Epithelial cell of esophagus (primary cell): ENCODE results near the gene HCAR3.
"Not testable (repeated sequence)": the region's sequence is repeated elsewhere in the genome, so short reads cannot be mapped to it uniquely, and the experiment has no call there.

Experiments used
- DNase-seq: peaks from one replicate; pipeline ENCODE4 v3.0.0; 2010; ENCODE audit warnings: low read depth
- H3K4me3 ChIP-seq: 2 replicates; pipeline ENCODE4 v1.5.1; 2011; ENCODE audit warnings: mild to moderate bottlenecking, low read length, control low read depth
- TF ChIP-seq, protein P1 (sequence below): IDR thresholded peaks from 2 replicates; pipeline ENCODE4 v1.5.1; 2011; ENCODE audit warnings: low read depth, mild to moderate bottlenecking, low read length, control low read depth, inconsistent platforms; ENCODE audit not compliant: insufficient read depth; ENCODE audit errors: missing control alignments

Gene HCAR3

DNA sequence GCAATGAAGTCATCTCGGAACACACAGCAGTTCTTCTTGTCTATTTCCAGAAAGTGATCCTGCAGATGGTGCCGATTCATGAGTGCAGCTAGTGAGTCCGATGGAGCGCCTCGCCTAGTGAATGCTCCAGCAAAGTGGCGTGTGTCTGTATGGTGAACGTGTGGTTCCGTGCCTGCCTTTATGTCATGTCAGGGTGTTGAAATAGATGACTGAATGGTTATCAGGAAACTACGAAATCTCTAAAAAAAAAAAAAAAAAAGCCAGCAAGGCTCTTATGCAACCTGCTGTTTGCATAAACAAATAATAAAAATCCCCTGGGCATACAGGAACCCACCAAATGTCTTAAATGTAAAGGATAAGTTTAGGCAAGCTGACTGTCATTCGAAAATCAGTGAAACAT, at the start of gene HCAR3:
TSS of gene HCAR3 (minus strand) at position 154 of the 400 bp plus-strand sequence. CDS start at position 80, 74 bp downstream.
- not testable (repeated sequence) for H3K4me3 ChIP-seq
- DNase-seq = peak; percentile 85

DNA sequence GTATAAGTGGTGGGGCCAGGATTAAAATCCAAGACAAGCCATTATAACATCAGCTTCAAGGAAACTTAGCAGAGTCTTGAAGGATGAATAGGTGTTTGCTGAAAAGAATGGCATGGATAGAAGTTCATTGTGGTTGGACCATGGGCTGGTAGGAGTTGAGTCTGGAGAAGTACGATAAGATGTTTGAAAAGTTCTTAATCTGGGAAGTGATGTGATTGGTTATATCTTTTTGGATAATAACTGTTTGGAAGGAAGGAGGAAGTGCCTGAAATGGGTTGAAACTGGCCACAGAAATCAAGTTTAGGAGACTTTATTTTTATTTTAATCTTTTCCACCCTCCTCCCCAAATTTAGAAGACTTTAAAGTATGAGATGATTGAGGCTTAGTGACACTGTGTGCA, 41.0 kb upstream of the HCAR3 start:
- H3K4me3 ChIP-seq = no peak overlapping the region
- no peak for DNase-seq
- TF ChIP-seq, protein P1, sequence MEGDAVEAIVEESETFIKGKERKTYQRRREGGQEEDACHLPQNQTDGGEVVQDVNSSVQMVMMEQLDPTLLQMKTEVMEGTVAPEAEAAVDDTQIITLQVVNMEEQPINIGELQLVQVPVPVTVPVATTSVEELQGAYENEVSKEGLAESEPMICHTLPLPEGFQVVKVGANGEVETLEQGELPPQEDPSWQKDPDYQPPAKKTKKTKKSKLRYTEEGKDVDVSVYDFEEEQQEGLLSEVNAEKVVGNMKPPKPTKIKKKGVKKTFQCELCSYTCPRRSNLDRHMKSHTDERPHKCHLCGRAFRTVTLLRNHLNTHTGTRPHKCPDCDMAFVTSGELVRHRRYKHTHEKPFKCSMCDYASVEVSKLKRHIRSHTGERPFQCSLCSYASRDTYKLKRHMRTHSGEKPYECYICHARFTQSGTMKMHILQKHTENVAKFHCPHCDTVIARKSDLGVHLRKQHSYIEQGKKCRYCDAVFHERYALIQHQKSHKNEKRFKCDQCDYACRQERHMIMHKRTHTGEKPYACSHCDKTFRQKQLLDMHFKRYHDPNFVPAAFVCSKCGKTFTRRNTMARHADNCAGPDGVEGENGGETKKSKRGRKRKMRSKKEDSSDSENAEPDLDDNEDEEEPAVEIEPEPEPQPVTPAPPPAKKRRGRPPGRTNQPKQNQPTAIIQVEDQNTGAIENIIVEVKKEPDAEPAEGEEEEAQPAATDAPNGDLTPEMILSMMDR = no peak

DNA sequence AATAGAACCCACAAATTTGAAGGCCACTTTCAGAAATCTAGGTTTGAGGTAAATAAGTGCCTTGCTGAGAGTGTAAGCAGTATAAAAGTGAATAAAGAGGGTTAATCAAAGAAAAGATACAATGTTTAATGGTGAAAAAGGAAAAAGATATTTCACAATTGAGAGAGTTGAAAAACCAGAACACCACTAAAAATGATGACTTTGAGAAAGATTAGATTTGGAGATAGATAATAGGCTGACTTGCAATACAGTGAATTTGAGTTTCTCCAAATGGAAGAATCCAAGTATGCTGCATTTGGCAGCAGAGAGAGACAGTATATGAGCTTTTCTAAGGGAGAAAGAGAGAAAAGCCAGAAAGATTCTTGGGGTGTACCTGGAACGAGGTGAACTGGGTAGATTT, 38.2 kb upstream of the HCAR3 start:
- H3K4me3 ChIP-seq = no peak overlapping the region
- DNase-seq = no peak
- TF ChIP-seq, protein P1 = no peak

GRCh38 chr12:122753319-122753650, 36.7 kb upstream of the HCAR3 start:
- TF ChIP-seq, protein P1 = no peak
- H3K4me3 ChIP-seq = peak overlapping the region; percentile 98
- no peak for DNase-seq

DNA sequence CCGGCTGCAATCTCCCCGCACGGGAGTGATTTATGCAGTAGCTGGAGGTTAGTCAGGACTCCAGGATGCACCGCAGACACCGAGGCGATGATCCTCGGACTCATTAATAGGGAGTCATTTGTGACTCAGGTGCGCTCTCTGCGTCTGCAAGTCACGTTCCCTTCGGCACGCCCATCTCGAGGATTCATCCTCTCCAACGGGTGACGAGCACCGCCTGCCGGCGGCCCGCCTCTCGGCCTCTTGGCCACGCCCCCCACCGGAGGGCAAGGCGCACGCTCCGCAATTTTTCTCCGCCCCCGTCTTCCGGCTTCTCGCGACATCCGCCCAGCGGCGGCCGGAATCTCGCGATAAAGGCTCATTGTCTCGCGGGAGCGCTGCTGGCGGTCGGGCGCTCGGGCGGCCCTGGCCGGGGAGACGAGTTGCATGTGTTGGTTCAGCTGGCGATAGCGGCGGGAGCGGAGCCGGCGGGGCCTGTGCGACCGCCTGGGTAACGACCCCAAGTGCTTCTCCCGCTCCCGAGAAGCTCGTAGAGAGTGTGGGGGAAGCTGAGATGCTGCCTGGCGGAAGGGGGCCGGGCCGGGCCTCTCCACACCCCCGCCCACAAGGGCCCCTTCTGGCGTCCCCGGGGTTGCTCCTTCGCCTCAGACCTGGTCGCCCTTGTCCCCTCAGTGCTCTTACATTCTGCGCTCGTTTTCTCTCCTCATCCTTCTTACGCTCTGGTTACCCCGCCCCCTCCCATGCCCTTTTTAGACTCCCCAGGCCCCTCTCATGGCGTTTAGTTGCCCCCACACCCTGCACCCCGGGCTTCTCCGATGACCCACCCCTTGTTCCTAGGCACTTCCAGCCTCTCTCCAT, 36.1 kb upstream of the HCAR3 start, which contains the start of gene DENR:
TSS of gene DENR (plus strand) at position 361 of the 855 bp plus-strand sequence. CDS start 878 bp downstream, outside the sequence.
- H3K4me3 ChIP-seq = peak within 1 kb of the TSS; percentile 98
- TF ChIP-seq, protein P1 = peak; percentile 85
- DNase-seq = peak; percentile 100

DNA sequence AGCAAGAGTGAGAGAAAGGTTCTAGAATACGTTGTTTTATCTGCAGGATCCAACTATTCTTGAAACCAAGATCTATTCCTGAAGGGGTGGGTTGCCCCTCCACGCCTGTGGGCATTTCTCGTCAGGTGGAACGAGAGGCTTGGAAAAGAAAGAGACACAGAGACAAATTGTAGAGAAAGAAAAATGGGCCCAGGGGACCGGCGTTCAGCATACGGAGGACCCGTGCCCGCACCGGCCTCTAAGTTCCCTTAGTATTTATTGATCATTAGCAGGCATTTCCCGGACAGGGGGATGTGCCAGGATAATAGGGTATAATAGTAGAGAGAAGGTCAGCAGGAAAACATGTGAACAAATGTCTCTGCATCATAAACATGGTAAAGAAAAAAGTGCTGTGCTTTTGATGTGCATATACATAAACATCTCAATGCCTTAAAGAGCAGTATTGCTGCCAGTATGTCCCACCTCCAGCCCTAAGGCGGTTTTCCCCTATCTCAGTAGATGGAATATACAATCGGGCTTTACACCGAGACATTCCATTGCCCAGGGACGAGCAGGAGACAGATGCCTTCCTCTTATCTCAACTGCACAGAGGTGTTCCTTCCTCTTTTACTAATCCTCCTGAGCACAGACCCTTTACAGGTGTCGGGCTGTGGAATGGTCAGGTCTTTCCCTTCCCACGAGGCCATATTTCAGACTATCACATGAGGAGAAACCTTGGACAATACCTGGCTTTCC, 34.3 kb upstream of the HCAR3 start:
- not testable (repeated sequence) for H3K4me3 ChIP-seq, DNase-seq

- no peak overlapping the region for H3K4me3 ChIP-seq
- no peak for DNase-seq
- TF ChIP-seq, protein P1 = no peak
Measured at GRCh38 chr12:122749569-122750332, 33.1 kb upstream of the HCAR3 start.
